Ishikawa (cell line): ENCODE measurements around the gene GPAT3.

Source experiments
- EP300 ChIP-seq: IDR thresholded peaks from 2 replicates; pipeline ENCODE4 v1.6.1; 2012; ENCODE audit warnings: borderline replicate concordance
- FOXM1 ChIP-seq: IDR thresholded peaks from 2 replicates; pipeline ENCODE4 v1.6.1; 2012; ENCODE audit warnings: low read depth, borderline replicate concordance
- RAD21 ChIP-seq: IDR thresholded peaks from 2 replicates; pipeline ENCODE4 v1.6.1; 2012; ENCODE audit warnings: low read depth

DNA sequence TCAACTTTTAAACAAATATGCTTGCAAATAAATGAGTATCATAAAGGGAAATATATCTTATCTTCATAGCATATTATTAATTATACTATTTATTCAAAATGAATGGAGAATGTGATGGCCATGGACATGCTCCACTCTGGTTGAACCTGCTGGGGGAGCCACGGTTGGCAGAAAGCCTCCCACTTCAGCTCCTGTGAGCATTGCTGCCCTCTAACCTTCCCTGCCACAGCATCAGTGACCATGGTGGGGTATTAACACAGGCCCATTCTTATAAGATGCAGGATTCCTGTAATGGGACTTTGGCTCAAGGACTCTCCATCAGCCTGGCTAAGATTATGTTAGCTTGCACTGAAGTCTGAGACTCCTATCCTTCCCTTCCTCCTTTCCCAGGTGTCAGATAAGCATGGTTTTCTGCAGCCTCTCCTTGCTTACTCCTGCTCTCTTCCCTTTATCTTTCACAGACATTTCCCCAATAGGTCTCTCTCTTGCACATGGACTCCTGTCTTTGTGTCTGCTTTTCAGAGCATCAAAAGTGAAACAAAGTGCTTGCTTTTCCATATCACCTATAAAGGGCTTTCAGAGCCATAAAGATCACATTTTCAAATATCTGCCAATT, 46.1 kb upstream of the GPAT3 start:
- TF ChIP-seq RAD21 (no peak), EP300 (no peak), FOXM1 (no peak)
